ENCODE measurements around the gene NSUN4.
"Not testable (repeated sequence)": the region's sequence is repeated elsewhere in the genome, so short reads cannot be mapped to it uniquely, and the experiment has no call there.

Gene NSUN4

DNA sequence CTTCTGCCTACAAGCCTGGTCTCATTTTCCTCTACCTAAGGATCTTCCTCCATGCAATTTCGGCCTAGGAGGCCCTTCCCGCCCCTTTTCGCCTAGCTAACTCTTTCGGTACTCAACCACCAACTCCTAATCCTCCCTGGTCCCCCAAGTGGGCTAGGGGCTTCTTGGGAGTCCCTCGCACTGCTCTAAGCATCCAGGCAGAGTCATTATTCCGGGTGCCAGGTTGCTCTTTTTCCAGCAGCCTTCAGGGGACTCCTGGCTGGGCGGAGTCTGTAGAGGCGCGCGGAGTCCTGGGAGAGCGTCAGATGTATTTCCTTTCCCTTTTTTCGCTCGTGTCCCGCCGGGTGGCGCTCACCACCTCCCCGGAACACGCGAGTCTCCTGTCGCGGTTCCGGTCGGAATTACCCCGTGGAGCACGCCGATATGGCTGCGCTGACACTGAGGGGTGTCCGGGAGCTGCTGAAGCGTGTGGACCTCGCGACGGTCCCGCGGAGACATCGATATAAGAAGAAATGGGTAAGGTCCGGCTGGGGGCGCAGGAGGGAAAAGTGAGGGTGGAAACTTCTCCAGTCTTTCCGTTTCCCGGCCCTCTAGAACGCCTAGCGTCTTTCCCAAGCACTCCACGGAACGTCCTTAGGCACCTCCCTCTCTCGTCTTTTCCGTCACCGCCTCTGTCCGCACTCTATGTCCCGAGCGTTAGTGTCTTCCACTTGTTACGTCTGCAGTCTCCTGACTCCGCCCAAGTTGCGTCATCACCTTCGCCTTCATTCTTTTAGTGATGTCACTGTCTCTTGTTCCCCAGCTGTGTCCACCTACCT lies at the start of gene NSUN4:
NSUN4 (plus strand) TSS at position 404 of the 818 bp plus-strand sequence; CDS start at position 424, 20 bp downstream.
- peak; percentile 94 for DNase-seq

DNA sequence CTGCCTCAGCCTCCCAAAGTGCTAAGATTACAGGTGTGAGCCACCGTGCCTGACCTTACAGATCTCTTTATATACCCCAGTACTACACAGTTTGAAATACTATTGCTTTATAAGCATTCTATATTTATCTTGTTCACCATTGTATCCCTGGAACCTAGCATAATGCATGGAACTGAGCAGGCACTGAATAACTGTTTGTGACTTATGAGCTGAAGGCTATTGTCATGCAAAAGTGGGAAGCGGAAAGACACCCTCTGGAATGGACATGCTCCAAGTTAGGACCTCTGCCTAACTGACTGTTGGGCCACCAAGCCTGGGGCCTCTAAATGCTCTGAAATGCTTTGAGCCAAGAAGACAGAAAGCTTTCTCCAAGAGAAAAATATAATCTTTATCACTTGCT lies 45.3 kb upstream of the NSUN4 start:
- DNase-seq = no peak

DNA sequence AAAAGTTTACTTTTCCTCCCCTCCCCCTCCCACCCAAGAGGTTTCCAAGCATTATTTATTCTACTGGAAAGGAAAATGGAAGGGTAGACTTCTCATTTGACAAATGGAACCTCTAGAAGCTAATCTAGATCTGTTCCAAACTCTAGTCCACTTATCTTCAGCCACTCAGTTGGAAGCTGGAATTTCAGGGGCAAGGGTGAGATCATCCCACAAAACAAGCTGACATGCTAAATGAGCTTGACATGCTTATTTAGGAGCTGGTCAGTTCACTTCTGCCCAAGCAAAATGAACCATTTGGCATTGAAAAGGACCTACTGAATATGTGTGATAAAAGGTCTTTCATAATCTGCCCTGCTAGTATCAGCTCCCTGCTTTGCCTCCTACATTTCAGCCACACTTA lies 42.2 kb upstream of the NSUN4 start:
- no peak for DNase-seq

DNA sequence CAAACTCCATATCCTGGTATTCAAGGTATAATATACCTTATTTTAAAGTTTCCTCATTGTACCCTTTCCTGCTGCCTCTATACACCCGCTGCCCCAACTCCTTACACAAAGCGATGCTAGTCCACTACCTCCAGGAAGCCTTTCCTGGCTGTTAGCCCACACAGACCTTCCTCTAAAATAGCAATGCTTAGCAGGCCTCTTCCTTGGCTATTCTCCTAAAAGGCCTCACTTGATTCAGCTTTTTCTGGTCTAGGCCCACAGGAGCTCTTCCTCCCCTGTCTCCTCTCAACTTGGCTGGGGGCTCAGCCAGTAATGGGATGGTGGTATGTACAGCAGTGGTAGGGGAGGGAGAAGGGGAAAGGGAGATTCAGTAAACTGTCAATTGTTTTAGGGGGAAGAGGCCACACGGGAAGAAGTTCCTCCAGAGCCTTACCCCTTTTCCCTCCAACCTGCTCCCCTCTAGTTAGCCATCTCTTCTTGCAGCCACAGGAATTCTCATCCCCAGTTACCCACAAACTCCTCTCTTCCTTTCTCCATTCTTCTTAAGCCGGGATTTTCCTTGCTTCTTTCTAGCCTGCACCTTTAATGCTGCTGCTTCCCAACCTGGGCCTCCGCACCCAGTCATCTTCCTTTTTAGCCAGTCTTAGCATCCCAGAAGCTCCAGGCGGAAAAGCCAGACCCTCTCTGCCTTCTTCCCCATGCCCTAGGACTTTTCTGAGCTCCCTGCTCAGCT lies 39.8 kb upstream of the NSUN4 start:
- DNase-seq = no peak

DNA sequence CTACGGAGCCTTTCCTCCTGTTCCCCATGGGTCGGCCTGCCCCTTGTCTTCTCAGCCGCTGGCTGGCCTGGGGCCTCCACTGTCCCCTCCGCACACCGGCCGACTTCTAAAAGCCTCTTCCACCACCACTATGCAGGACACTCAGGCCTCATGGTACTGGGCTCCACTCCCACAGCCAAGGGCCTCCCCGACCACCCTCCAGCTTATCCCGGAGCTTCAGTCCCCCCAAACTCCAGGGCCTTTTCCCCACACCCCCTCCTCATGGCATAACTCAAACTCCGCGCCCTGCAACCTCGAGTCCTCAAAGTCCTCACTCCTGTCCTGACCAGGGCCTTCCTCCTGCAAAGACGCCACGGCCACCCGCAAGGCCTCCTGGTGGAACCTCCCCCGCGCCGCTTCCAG lies 39.2 kb upstream of the NSUN4 start:
- DNase-seq = no peak

- peak; percentile 84 for DNase-seq
Observed at GRCh38 chr1:46301808-46302640, 38.6 kb upstream of the NSUN4 start.

DNA sequence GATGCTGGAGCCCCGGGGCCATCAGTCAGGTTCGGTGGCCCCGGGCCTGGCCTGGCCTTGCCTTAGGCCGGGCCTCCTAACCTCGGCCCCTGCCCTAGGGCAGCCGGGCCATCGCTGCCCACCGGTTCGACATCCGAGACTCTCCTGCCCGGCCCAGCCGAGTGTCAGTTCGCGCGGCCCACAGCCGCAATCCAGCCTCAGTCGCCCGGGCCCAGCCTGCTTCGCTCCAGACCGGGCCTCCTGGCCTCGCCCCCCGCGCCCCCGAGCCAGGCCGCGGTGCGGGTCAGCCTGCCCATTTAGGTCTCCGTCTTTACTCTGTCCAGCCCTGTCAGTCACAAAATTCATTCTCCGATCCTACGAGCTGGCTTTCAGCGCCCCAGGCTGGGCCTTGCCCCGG lies 38.0 kb upstream of the NSUN4 start:
- peak; percentile 75 for DNase-seq

DNA sequence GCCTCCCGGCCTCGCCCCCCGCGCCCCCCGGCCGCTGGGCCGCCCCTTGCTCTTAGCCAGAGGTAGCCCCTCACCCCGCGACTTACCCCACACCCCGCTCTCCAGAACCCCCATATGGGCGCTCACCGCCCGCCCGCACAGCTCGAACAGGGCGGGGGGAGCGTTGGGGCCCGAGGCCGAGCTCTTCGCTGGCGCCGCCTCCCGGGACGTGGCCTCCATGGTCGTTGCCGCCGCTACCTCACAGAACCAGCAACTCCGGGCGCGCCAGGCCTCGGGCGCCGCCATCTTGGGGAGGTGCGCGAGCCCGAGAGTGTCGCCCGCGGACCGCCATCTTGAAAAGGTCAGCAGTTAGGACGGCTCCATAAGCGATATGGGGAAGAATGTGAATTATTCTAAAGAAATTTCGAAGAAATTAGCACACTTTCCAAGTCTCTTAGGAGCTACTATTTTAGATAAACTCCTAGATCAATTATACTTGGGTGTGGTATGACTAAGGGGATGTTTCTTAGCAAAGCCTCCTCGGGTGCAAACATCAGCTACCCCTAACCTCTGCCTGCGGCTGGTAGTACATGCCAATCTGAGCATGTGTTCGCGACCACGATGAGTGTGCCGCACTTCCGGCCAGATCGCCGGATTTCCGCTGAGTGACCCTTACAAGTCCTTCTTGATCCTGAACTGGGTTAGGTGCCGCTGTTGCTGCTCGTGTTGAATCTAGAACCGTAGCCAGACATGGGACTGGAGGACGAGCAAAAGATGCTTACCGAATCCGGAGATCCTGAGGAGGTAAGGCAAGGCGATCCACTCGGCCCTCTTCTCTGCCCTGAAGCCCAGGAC lies 37.4 kb upstream of the NSUN4 start, which contains the start of the genes LRRC41 and UQCRH:
LRRC41 (minus strand) TSS at position 579 of the 834 bp plus-strand sequence; CDS start at position 285, 294 bp downstream.
UQCRH (plus strand) TSS at position 661 of the 834 bp plus-strand sequence; CDS start at position 730, 69 bp downstream.
- DNase-seq = peak; percentile 98

DNA sequence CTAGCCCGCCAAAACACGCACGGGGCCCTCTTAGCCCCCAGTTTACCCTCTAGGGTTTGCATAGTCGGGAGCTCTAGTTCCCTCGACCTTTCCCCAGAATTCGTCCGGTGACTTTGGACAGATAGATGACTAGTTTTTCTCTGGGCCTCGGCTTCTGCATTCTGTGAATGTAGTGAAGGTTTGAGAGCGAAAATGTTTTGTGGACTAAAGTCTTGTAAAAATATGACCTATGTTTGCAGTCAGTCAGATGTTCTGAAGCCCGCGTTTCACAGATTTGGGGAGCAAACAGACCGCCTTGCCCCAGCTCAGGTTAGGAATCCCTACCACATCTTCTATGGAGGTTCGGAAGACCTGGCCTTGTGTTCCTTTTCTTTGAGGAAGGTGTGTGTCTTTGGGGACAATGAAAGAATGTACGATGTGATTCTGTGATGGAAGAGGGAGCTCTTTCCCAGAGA lies 36.7 kb upstream of the NSUN4 start:
- DNase-seq = no peak

- DNase-seq = no peak
Observed at GRCh38 chr1:46306159-46306530, 34.5 kb upstream of the NSUN4 start.

- no peak for DNase-seq
Observed at GRCh38 chr1:46309401-46310159, 31.0 kb upstream of the NSUN4 start.

GRCh38 chr1:46310321-46310720 lies 30.3 kb upstream of the NSUN4 start:
- no peak for DNase-seq

GRCh38 chr1:46315669-46316403 lies 24.8 kb upstream of the NSUN4 start:
- no peak for DNase-seq

DNA sequence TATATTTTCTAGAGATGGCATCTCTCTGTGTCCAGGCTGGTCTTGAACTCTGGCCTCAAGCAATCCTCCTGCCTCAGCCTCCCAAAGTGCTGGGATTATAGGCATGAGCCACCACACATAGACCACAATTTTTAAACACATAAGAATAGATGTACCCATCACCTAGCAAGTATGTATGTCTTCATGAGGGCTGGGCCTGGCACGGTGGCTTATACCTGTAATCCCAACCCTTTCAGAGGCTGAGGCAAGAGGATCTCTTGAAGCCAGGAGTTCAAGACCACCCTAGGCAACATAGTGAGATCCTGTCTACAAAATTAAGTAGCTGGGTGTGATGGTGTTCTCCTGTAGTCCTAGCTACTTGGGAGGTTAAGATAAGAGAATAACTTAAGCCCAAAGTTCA lies 23.3 kb upstream of the NSUN4 start:
- peak; percentile 22 for DNase-seq

DNA sequence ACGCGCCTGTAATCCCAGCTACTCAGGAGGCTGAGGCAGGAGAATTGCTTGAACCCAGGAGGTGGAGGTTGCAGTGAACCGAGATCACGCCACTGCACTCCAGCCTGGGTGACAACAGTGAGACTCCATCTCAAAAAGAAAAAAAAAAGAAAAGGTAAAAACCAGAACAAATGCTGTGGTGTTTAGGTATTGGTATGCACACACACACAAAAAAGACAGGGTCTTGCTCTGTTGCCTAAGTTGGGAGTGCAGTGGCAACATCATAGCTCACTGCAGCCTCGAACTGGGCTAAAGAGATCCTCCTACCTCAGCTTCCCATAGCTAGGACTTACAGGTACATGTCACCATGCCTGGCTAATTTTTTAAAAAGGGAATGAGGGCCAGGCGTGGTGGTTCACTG lies 21.3 kb upstream of the NSUN4 start:
- DNase-seq = peak; percentile 50

GRCh38 chr1:46319960-46320914 lies 20.4 kb upstream of the NSUN4 start:
- not testable (repeated sequence) for DNase-seq

DNA sequence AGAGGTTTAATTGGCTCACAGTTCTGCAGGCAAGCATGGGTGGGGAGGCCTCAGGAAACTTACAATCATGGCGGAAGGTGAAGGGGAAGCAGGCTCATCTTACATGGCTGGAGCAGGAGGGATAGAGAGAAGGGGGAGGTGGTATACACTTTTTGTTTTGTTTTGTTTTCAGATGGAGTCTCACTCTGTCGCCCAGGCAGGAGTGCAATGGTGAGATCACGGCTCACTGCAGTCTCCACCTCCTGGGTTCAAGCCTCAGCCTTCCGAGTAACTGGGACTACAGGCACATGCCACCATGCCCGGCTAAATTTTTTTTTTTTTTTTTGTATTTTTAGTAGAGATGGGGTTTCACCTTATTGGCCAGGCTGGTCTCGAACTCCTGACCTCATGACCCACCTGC lies 18.4 kb upstream of the NSUN4 start:
- DNase-seq = peak; percentile 21

DNA sequence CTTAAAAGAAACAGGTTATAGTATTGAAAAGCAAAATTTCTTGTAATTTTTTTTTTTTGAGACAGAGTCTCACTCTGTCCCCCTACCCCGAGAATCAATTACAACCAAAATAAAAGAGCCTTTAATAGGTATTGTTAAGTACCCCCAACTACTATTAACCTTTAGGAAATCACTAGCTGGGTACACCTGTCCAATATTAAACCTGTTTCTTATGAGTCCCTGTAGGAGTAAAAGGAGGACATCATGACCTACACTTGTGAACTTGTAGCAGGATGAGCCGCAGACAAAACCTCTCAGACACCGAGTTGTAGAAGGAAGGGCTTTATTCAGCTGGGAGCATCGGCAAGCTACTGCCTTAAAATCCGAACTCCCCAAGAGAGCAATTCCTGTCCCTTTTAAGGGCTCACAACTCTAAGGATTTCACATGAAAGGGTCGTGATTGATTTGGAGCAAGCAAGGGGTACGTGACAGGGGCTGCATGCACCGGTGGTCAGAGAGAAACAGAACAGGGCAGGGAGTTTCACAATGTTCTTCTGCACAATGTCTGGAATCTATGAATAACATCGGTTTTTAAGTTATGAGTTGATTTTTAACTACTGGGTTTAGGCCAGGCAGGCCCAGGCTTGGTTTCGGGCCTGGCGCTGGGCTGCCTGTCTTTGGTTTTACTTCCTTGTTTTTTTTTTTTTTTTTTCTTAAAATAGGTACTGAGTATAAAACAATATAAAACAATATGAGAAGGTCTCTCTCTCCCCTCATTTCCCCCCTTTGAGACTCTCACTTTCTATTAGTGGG lies 15.1 kb upstream of the NSUN4 start:
- DNase-seq = peak; percentile 5
